ENCODE data around the gene CCNB3. TPM values are rescaled to one million over a fixed set of nuclear protein-coding genes. Genes with fewer than 3 reads are reported as not detected.

CCNB3 gene
- total and polyA plus RNA-seq, 9 of the 15 experiments (the other 6 are each of a cell fraction or from before 2014, with no cell fraction given), result 0.05 to 0.25 (median 0.08) TPM; not detected in 3

DNA sequence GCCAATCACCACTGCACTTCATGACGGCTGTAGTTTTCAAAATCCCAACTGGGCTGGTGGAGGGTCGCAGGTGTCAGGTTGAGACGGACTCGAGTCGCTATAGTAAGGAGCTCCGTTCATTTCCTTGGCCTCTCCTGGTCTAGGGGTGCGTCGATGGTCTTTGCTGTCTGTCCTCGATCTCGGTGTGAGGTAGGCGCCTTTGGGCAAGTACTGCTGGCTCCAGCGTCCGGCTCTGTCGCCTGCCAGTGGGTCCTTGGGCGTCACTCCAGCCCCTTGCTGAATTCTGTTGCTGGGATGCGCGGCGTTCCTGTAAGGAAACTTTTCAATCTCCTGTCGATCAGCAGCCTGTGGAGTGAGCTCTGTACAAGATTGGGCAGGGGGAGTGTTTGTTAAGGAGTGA is 76.7 kb downstream of the CCNB3 start:
- in situ Hi-C loops (cut with MboI) (loop anchor here (5.0 to 10.0 kb wide), 3 partner anchors 59 to 396 kb away; no protein-coding TSS in a partner anchor), intact Hi-C loops (cut with micrococcal nuclease) (no loop called here)
- H3K4me2 ChIP-seq (ENCODE audit: insufficient read depth, low read length), result no peak overlapping the region
- H3K9me1 ChIP-seq (ENCODE audit: control insufficient read depth, insufficient read depth, low read length), result no peaks in the 10 kb centered on the region
- TF ChIP-seq ZFPM2 (CRISPR knock-in tag; IDR thresholded peaks at IDR 0.05) (no peak), EP400 (IDR thresholded peaks at IDR 0.05) (no peak), NFATC3 (IDR thresholded peaks at IDR 0.05) (no peak), ZNF584 (CRISPR knock-in tag; IDR thresholded peaks at IDR 0.05; ENCODE audit: low read depth) (no peak), RBFOX2 (IDR thresholded peaks at IDR 0.05; ENCODE audit: low read depth, low read length) (no peak), RBM15 (IDR thresholded peaks at IDR 0.05; ENCODE audit: insufficient read depth, low read length) (no peak)
- TF ChIP-seq, protein P1, sequence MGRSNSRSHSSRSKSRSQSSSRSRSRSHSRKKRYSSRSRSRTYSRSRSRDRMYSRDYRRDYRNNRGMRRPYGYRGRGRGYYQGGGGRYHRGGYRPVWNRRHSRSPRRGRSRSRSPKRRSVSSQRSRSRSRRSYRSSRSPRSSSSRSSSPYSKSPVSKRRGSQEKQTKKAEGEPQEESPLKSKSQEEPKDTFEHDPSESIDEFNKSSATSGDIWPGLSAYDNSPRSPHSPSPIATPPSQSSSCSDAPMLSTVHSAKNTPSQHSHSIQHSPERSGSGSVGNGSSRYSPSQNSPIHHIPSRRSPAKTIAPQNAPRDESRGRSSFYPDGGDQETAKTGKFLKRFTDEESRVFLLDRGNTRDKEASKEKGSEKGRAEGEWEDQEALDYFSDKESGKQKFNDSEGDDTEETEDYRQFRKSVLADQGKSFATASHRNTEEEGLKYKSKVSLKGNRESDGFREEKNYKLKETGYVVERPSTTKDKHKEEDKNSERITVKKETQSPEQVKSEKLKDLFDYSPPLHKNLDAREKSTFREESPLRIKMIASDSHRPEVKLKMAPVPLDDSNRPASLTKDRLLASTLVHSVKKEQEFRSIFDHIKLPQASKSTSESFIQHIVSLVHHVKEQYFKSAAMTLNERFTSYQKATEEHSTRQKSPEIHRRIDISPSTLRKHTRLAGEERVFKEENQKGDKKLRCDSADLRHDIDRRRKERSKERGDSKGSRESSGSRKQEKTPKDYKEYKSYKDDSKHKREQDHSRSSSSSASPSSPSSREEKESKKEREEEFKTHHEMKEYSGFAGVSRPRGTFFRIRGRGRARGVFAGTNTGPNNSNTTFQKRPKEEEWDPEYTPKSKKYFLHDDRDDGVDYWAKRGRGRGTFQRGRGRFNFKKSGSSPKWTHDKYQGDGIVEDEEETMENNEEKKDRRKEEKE (IDR thresholded peaks at IDR 0.05; ENCODE audit: borderline replicate concordance in 1 of 2, control insufficient read depth in 1 of 2, low read depth in 2 of 2, low read length in 1 of 2), result no peak
- TF ChIP-seq, protein P2, sequence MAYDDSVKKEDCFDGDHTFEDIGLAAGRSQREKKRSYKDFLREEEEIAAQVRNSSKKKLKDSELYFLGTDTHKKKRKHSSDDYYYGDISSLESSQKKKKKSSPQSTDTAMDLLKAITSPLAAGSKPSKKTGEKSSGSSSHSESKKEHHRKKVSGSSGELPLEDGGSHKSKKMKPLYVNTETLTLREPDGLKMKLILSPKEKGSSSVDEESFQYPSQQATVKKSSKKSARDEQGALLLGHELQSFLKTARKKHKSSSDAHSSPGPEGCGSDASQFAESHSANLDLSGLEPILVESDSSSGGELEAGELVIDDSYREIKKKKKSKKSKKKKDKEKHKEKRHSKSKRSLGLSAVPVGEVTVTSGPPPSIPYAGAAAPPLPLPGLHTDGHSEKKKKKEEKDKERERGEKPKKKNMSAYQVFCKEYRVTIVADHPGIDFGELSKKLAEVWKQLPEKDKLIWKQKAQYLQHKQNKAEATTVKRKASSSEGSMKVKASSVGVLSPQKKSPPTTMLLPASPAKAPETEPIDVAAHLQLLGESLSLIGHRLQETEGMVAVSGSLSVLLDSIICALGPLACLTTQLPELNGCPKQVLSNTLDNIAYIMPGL (CRISPR knock-in tag; IDR thresholded peaks at IDR 0.05), result no peak
- no peaks in the 10 kb centered on the region for H3K36me3 ChIP-seq (ENCODE audit: control insufficient read depth, insufficient read depth, low read length)
- ChIA-PET CTCF (ENCODE audit: low intra/inter-chr PET ratio) (no interaction called here), POLR2A (no interaction called here)
- ATAC-seq, result no peak
- H3K27me3 ChIP-seq (ENCODE audit: control insufficient read depth in 2 of 2, insufficient read depth in 2 of 2, low read length in 2 of 2), result no peaks in the 10 kb centered on the region
- H3K9ac ChIP-seq (ENCODE audit: insufficient read depth in 1 of 2, low read depth in 2 of 2, low read length in 2 of 2), result no peak overlapping the region
- DNase-seq (ENCODE audit: extremely low read depth in 1 of 4, low spot score in 3 of 4), result no peak
- BruUV-seq (replicated peaks), result no TSS peak
- FAIRE-seq, result no peak
- no peak overlapping the region for H3K27ac ChIP-seq (ENCODE audit: extremely low read depth, low read depth, low read length)
- H3K79me2 ChIP-seq (ENCODE audit: control insufficient read depth, insufficient read depth, low read length), result no peaks in the 10 kb centered on the region
- no peaks in the 10 kb centered on the region for H4K20me1 ChIP-seq (replicated peaks; ENCODE audit: control insufficient read depth, insufficient read depth, low read length)
- H3K4me1 ChIP-seq (replicated peaks in 1 of 2; ENCODE audit: control insufficient read depth in 2 of 2, insufficient read depth in 2 of 2, low read length in 2 of 2), result no peaks in the 10 kb centered on the region
- 22% methylated on average over 10 of the region's 19 CpGs for WGBS (ENCODE audit: insufficient coverage, low coverage, missing lambda C conversion rate)
- H3K9me3 ChIP-seq (replicated peaks; ENCODE audit: control insufficient read depth, insufficient read depth, low read depth, low read length), result no peaks in the 10 kb centered on the region
- H2AFZ ChIP-seq (ENCODE audit: low read depth, low read length), result no peak overlapping the region
- no peak overlapping the region for H3K4me3 ChIP-seq

All from K562 (cell line).